Parathyroid adenoma (tissue), 2 donors: ENCODE results near the gene RAB4B.
"Not testable (repeated sequence)": the region's sequence is repeated elsewhere in the genome, so short reads cannot be mapped to it uniquely, and the experiment has no call there.

ENCODE experiments used
- H2AFZ ChIP-seq: fragments of 300-600 bp; sonication (generic); one replicate; pipeline ENCODE4 v1.7.0; 2017; ENCODE audit warnings: antibody characterized with exemption, mild to moderate bottlenecking
- H3K27ac ChIP-seq: fragments of 300-600 bp; sonication (generic); one replicate; pipeline ENCODE4 v1.7.0; 2017
- H3K27me3 ChIP-seq: fragments of 300-600 bp; sonication (generic); one replicate; pipeline ENCODE4 v1.7.0; 2017; ENCODE audit warnings: low read length; ENCODE audit not compliant: control insufficient read depth, insufficient read depth
- H3K36me3 ChIP-seq: fragments of 300-600 bp; sonication (generic); one replicate; pipeline ENCODE4 v1.7.0; 2017; ENCODE audit warnings: low read length; ENCODE audit not compliant: control insufficient read depth, insufficient read depth
- H3K4me1 ChIP-seq: fragments of 300-600 bp; sonication (generic); one replicate; pipeline ENCODE4 v1.7.0; 2017; ENCODE audit warnings: control low read depth
- H3K4me2 ChIP-seq: fragments of 300-600 bp; sonication (generic); one replicate; pipeline ENCODE4 v1.7.0; 2017; ENCODE audit warnings: low read length
- H3K4me3 ChIP-seq: fragments of 300-600 bp; sonication (generic); one replicate; pipeline ENCODE4 v1.7.0; 2017; ENCODE audit warnings: low read depth, low read length
- H3K79me2 ChIP-seq: fragments of 300-600 bp; sonication (generic); one replicate; pipeline ENCODE4 v1.7.0; 2017; ENCODE audit warnings: control low read depth
- H3K9ac ChIP-seq: fragments of 300-600 bp; sonication (generic); one replicate; pipeline ENCODE4 v1.7.0; 2017; ENCODE audit warnings: mild to moderate bottlenecking
- H3K9me3 ChIP-seq: fragments of 300-600 bp; sonication (generic); one replicate; pipeline ENCODE4 v1.7.0; 2017; ENCODE audit warnings: low read length; ENCODE audit not compliant: control insufficient read depth
- CTCF ChIP-seq: fragments of 300-600 bp; sonication (generic); IDR thresholded peaks from one replicate; pipeline ENCODE4 v1.7.0; 2017; ENCODE audit warnings: antibody characterized with exemption, mild to moderate bottlenecking
- donor health status: primary hyperparathyroidism.

The RAB4B gene

DNA sequence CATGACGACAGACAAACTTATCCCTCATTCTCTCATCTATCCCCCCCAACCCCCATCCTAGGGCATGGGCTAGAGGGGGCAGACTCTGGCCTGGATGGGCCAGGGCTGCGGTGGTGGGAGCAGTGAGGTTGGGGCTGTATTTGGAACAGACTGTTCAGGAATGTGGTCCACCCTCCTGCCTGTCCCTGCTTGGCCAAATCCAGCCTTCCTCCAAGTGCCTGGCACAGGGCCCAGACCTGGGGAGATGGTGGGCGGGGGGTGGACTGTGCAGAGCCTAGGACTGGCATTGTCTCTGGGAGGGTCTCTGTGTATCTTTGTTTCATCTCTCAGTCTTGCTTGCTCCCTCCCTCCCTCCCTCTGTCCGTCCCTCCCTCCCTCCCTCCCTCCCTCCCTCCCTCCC is 35.1 kb downstream of the RAB4B start:
- Histone ChIP-seq H3K36me3 (no peaks in the 10 kb centered on the region), H3K4me3 (no peak overlapping the region), H3K27me3 (no peaks in the 10 kb centered on the region), H3K79me2 (no peaks in the 10 kb centered on the region), H2AFZ (no peak overlapping the region), H3K9ac (no peak overlapping the region), H3K9me3 (no peaks in the 10 kb centered on the region), H3K27ac (no peak overlapping the region), H3K4me1 (no peaks in the 10 kb centered on the region), H3K4me2 (no peak overlapping the region)
- no peak for TF ChIP-seq CTCF

DNA sequence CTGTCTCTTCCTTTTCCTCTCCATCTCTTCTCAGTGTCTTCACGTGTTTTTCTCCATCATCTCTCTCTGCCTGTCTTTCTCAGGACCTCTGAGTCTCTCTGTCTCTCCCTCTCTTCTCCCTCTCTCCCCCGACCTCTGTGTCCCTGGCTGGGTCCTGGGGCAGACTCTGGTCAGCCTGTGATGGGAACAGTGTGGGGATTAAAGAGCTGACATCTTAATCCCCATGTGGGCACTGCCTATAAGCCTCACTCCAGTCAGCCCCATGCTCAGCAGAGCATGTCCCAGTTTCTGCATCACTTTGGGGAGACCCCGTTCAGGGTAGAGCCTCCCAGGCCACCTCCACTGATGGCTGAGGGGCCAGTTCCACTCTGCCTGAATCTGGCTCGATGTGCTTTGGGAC is 37.2 kb downstream of the RAB4B start:
- H3K9ac ChIP-seq, result no peak overlapping the region

GRCh38 chr19:40818480-40819399 is 40.7 kb downstream of the RAB4B start:
- H3K27ac ChIP-seq, H3K36me3 ChIP-seq, H3K27me3 ChIP-seq, H3K4me1 ChIP-seq, H3K4me3 ChIP-seq, H3K9ac ChIP-seq, H3K79me2 ChIP-seq, H3K9me3 ChIP-seq: not testable (repeated sequence)
- peak overlapping the region; percentile 81 for H2AFZ ChIP-seq
- peak overlapping the region; percentile 51 for H3K4me2 ChIP-seq
- peak; percentile 37 for TF ChIP-seq CTCF

More for the DNA sequence above, 37.2 kb downstream of the RAB4B start:
- no peak overlapping the region for H3K27ac ChIP-seq
- no peaks in the 10 kb centered on the region for H3K9me3 ChIP-seq
- no peak overlapping the region for H3K4me3 ChIP-seq
- H3K79me2 ChIP-seq, result no peaks in the 10 kb centered on the region
- H3K27me3 ChIP-seq, result no peaks in the 10 kb centered on the region
- H2AFZ ChIP-seq, result no peak overlapping the region
- no peaks in the 10 kb centered on the region for H3K36me3 ChIP-seq
- no peak for TF ChIP-seq CTCF
- peaks cover 5% of the 10 kb centered on the region for H3K4me1 ChIP-seq
- H3K4me2 ChIP-seq, result no peak overlapping the region

GRCh38 chr19:40819479-40820234 is 41.6 kb downstream of the RAB4B start:
- H3K4me1 ChIP-seq, H3K27me3 ChIP-seq, H3K4me3 ChIP-seq, H3K4me2 ChIP-seq, H3K9ac ChIP-seq, H3K36me3 ChIP-seq, H3K9me3 ChIP-seq, H2AFZ ChIP-seq, H3K79me2 ChIP-seq, H3K27ac ChIP-seq: not testable (repeated sequence)
- TF ChIP-seq CTCF, result peak; percentile 82
